T-helper 1 cell (primary cell): Measurements from ENCODE around the gene BTBD9.
"Not testable (repeated sequence)": the region's sequence is repeated elsewhere in the genome, so short reads cannot be mapped to it uniquely, and the experiment has no call there.

ENCODE experiments used
- DNase-seq, 5 donors: peaks; one replicate each; pipeline ENCODE4 v3.0.0-alpha.2; 2012 to 2020

The BTBD9 gene

GRCh38 chr6:38648629-38649028, 8.9 kb upstream of the BTBD9 start:
- DNase-seq: no peak

- DNase-seq: no peak
Observed at GRCh38 chr6:38646166-38646878, 6.6 kb upstream of the BTBD9 start.

GRCh38 chr6:38644951-38645350, 5.2 kb upstream of the BTBD9 start:
- DNase-seq: no peak

DNA sequence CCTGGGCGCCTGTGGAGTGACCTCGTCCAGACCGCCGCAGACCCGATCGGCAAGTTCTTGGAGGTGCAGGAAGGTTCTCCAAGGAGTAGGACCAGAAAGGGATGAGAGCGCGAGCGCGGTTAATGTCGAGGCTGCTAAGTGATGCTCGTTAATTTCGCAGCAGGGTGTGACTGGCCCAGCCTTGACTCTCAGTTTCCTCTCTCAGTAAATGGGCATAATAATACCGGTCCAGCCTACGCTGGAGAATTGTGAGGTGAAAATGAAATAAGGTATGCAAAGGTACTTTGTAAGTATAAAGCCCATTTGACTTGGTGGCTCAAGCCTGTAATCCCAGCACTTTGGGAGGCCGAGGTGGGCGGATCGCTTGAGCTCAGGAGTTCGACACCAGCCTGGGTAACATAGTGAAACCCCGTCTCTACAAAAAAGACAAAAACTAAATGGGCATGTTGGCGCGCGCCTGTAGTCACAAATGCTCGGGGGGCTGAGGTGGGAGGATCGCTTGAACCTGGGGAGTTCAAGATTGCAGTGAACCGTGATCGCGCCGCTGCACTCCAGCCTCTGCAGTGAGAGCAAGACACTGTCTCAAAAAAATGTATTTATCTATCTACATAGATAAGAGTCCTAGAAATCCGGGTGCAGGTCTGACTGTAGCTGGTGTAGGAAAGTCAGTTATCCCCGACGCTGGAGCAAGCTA, 634 bp upstream of the BTBD9 start:
- peak in 1 of 5 donors; percentile 2 for DNase-seq

- peak; percentile 17 to 56 (median 49) for DNase-seq
Observed at GRCh38 chr6:38638941-38639497, 710 bp downstream of the BTBD9 start.

DNA sequence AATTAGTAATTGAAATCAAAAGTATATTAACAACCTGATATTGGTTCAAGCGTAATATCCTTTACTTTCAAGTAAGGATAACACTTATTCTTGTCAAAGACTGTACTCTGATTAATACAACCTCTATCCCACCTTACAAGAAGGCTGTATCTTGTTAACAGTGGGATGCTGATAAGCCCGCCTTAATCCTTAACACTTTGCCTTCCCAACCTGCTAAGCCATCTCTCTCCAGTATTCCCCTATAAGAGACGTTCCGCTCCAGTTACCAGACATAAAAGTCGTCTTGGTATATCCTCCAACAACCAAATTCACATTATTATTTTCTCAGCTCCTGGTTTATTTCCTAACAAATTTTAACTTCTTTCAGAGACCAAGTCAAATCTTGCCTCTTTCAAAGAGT, 2.0 kb downstream of the BTBD9 start:
- no peak for DNase-seq

DNA sequence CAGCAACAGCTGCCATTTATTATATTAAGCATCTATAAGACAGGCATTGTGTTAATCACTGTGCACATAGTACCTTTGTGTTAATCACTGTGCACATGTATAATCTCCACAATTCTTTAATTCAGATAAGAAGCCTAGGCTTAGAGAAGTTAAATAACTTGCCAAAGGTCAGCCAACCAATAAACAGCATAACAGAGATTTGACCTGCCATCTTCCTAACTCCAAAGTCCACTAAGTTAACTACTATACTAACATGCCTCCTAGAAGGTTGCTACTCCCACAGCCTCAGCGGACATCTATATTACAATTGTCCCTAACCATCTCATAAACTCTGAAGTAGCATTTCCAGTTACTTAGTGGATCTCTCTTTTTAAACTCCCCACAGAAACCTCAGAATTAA, 3.7 kb downstream of the BTBD9 start:
- no peak for DNase-seq

- DNase-seq: no peak
Observed at GRCh38 chr6:38634518-38634917, 5.2 kb downstream of the BTBD9 start.

- DNase-seq: no peak
Observed at GRCh38 chr6:38632490-38632889, 7.2 kb downstream of the BTBD9 start.

GRCh38 chr6:38631186-38631783, 8.4 kb downstream of the BTBD9 start:
- DNase-seq: peak in 1 of 5 donors; percentile 20

GRCh38 chr6:38625217-38625616, 14.5 kb downstream of the BTBD9 start:
- no peak for DNase-seq

DNA sequence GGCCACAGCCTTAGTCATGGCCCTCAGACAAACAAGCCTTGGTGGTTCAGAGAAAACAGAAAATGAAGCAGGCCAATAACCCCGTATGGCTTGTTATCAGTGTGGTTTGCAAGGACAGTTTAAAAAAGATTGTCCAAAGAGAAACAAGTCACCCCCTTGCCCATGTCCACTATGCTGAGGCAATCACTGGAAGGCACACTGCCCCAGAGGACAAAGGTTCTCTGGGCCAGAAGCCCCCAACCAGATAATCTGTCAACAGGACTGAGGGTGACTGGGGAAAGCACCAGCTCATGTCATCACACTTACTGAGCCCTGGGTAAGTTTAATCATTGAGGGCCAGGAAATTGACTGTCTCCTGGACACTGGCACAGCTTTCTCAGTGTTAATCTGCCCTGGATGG, 20.4 kb downstream of the BTBD9 start:
- not testable (repeated sequence) for DNase-seq

DNA sequence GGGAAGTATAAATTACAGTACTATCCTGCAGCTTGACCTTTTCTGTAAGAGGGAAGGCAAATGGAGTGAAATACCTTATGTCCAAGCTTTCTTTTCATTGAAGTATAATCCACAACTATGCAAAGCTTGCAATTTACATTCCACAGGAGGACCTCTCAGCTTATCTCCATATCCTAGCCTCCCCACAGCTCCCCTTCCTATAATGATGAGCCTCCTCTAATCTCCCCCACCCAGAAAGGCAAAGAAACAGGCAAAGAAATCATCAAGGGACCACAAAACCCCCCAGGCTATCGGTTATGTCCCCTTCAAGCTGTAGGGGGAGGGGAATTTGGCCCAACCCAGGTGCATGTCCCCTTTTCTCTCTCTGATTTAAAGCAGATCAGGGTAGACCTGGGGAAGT, 21.4 kb downstream of the BTBD9 start:
- DNase-seq: not testable (repeated sequence)

GRCh38 chr6:38617856-38618255, 21.9 kb downstream of the BTBD9 start:
- no peak for DNase-seq

DNA sequence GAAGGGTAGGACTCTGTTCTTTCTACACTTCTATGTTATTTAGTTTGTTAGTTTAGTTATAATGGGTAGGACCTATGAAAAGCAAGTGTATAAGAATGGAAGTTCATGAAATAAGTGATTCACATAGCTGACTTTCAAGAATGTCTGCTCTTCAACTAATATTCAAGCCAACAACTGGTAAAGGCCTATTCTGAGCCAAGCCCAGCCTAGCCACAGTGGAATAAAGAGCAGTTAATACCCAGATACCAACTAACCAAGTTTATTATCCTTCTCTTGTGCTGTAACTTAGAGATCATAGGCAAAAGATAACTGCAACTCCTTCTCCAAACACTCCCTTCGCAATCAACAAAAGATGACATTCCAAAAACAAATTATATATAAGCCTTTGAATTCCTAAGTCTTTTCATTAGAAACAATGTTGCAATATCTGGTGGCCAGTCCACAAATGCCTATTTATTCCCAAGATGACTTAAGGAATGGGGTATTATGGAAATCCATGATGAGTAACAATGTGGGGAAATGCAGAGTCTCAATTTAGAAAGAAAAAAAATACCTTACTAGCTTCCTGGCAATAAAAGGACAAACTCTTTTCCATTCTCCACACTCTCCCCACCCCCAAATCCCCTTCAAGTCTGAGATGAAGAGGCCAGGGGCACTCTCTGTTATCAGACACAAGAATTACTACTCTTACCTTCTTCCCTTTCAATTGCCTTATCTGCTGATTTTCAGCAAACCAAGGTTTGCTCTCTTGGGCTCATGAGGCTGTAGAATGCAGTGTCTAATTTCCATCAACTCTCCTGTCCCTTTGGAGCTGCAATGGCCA, 27.4 kb downstream of the BTBD9 start:
- DNase-seq: no peak

DNA sequence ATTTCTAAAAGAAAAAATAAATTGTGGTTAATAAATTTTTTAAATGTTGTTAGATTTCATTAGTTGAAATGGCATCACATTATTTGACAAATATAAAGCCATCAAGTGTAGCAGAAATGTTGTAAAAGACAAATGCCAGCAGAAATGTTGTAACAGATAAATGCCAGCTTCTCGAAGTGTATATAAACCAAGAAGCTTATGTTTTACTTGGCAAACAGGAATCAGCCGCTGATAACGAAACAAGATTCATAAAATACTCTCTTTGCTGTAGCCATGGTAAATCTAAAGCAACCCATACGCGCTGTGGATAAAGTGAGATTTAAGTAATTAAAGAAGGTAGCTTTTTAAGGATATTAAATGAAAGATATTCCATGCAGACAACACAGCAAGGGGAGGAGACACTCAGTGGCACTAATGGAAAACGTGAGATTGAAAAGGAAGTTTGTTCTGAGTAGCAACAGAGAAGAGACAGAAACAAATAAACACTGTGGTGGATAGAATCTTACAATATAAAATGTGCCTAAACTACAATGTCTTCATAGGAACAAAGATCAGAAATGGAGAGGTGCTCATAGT, 29.6 kb downstream of the BTBD9 start:
- DNase-seq: no peak

GRCh38 chr6:38604700-38605099, 35.0 kb downstream of the BTBD9 start:
- DNase-seq: no peak

- DNase-seq: no peak
Observed at GRCh38 chr6:38603966-38604365, 35.8 kb downstream of the BTBD9 start.

DNA sequence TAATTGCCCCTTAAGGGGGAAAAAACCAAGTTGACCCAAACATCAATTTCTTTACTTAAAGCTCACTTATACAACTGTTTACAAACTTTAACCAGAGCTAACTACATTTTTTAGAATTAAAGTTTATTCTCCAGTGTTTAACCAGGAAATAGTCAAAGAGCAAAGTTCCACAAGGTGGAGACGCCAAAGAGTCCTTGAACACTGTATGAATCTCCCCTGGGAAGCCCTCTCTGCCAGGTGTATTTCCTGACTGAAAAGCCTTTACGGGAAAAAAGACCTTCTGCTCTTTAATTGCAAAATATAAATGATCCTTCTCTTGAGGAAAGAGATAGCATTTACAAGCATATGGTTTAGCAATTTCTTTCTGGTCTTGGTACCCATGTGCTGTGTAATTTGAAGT, 36.2 kb downstream of the BTBD9 start:
- no peak for DNase-seq

GRCh38 chr6:38599966-38600550, 39.7 kb downstream of the BTBD9 start:
- no peak for DNase-seq

DNA sequence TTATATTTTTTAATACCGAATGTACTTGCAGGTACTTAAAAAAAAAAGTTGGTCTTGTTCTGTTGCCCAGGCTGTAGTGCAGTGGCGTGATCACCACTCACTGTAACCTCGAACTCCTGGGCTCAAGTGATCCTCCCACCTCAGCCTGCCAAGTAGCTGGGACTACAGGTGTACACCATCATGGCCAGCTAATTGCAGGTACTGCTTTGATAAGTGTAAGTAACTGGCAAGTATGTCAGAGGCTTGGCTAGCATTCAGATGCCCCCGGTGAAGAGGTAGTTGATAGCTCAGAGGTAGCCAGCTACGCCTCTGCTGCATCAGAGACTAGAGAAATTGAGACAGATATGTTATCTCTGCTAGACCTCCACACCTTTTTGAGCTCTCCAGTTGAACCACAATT, 40.5 kb downstream of the BTBD9 start:
- DNase-seq: no peak

DNA sequence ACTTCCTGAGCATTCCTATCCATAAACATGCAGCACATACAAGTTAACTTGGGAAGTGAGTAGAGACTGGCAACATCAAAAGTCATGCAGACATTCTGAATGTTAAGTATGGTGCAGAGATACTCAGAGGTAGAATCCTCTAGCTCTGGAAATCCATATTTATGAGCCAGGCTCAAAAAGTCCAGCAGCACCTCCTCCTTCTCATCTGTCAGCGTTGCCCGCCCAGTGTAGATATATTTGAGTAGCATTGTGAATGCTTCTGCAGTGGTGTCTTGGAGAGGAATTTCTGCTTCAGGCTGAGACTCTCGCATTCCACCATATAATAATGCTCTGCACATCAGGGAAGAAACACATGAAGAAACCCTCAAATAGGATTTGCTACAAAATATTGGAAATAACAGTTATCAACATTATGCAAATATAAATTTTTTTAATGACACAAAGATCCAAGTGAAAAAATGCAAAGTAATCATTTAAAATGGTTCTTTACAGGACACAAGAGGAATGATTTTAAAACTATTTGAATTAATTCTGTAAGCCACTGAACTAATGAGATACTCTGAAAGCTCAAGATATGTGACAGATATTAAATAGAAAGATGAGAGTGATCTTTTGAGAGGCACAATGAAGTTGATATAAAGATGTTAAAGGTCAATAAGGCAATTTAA, 45.6 kb downstream of the BTBD9 start:
- DNase-seq: no peak
